NB4 (cell line): ENCODE data around the gene SEC61G.

Experiments
- DNase-seq: peaks from one replicate; pipeline ENCODE4 v3.0.0; 2010; ENCODE audit warnings: low read depth
- H3K4me3 ChIP-seq: one replicate; pipeline ENCODE4 v1.5.1; 2011; ENCODE audit warnings: mild to moderate bottlenecking, low read depth, low read length, moderate library complexity
- MYC ChIP-seq: IDR thresholded peaks from 2 replicates; pipeline ENCODE4 v1.6.1; 2011; ENCODE audit warnings: low read depth, low read length
- POLR2A ChIP-seq: IDR thresholded peaks from 2 replicates; pipeline ENCODE4 v1.6.1; 2011; ENCODE audit warnings: mild to moderate bottlenecking; ENCODE audit not compliant: insufficient read length; ENCODE audit errors: extremely low read depth
- TF ChIP-seq, protein P1 (sequence below): IDR thresholded peaks from one replicate; pipeline ENCODE4 v1.5.1; 2012; ENCODE audit warnings: low read depth, low read length
- TF ChIP-seq, protein P2 (sequence below): IDR thresholded peaks from 2 replicates; pipeline ENCODE4 v1.6.1; 2011; ENCODE audit warnings: low read depth, low read length

SEC61G gene

GRCh38 chr7:54778166-54778565 is 19.2 kb upstream of the SEC61G start:
- TF ChIP-seq, protein P1, sequence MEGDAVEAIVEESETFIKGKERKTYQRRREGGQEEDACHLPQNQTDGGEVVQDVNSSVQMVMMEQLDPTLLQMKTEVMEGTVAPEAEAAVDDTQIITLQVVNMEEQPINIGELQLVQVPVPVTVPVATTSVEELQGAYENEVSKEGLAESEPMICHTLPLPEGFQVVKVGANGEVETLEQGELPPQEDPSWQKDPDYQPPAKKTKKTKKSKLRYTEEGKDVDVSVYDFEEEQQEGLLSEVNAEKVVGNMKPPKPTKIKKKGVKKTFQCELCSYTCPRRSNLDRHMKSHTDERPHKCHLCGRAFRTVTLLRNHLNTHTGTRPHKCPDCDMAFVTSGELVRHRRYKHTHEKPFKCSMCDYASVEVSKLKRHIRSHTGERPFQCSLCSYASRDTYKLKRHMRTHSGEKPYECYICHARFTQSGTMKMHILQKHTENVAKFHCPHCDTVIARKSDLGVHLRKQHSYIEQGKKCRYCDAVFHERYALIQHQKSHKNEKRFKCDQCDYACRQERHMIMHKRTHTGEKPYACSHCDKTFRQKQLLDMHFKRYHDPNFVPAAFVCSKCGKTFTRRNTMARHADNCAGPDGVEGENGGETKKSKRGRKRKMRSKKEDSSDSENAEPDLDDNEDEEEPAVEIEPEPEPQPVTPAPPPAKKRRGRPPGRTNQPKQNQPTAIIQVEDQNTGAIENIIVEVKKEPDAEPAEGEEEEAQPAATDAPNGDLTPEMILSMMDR: no peak
- TF ChIP-seq, protein P2, sequence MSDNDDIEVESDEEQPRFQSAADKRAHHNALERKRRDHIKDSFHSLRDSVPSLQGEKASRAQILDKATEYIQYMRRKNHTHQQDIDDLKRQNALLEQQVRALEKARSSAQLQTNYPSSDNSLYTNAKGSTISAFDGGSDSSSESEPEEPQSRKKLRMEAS: no peak
- no peak for TF ChIP-seq MYC
- no peak for TF ChIP-seq POLR2A
- DNase-seq: no peak
- no peak overlapping the region for H3K4me3 ChIP-seq

DNA sequence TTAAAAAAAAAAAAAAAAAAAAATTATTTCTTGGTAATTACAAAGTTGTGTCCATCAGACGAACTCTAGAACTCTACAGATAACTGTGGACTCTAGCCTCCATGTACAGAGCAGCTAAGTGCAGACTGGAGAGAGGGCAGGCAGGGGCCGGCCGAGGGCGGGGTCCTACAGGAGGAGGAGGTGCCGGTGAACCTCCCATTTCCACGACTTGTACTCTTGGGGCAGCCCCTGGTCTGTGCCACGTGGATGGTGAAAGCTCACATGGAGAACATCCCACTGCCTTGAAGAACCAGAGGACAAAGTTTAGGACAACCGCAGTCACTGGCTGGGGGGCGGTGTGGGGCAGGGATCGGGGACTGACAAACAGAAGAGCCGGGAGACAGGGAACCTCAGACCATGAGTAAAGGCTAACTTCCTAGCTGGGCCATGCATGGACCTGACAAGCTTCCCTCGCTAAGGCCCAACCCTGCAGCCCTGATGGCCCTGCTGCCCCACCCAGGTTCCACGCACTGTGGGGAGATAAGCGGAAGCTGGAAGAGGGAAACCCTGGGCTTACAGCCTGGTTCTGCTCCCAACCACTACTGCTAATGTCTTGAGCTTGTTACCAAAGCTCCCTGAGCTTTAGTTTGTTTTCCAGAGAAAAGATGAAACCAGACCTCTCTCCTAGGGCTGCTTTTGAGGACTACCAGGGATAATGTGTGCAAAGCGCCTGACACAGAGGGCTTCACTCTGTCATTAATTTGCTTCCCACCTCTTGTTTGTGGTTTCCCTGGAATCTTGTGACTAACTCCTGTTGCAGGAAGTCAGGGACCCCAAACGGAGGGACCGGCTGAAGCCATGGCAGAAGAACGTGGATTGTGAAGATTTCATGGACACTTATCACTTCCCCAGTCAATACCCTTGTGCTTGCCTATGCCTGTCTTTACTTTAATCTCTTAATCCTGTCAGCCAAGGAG is 16.1 kb upstream of the SEC61G start:
- DNase-seq: no peak
- H3K4me3 ChIP-seq: no peak overlapping the region
- TF ChIP-seq POLR2A (no peak), MYC (no peak)
- TF ChIP-seq, protein P2: no peak
- TF ChIP-seq, protein P1: no peak

GRCh38 chr7:54773472-54774399 is 14.7 kb upstream of the SEC61G start:
- TF ChIP-seq, protein P1: peak; percentile 92
- no peak for TF ChIP-seq POLR2A
- peak; percentile 41; the same call in 1 of the 2 replicates for TF ChIP-seq MYC
- TF ChIP-seq, protein P2: peak; percentile 91
- no peak overlapping the region for H3K4me3 ChIP-seq
- peak; percentile 74 for DNase-seq

DNA sequence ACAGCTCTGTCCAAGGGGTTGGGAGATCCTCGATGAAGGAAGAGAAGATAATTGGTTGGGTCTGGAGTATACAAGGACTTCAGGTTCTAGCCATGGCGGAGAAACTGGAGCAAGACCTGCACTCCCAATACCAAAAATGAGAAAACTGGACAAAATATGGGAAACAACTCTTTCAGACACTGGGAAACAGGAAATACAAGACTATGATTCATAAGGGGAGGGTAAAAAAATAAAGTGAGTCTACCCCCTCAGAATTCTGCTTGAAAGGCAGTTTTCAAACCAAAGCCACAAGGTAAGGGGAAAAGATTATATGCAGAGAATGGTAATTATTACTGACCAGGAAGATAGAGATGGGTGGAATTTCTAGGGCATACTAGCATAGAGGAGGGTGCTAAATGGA is 10.2 kb upstream of the SEC61G start:
- no peak for DNase-seq
- no peak overlapping the region for H3K4me3 ChIP-seq
- TF ChIP-seq POLR2A (no peak), MYC (no peak)
- TF ChIP-seq, protein P1: no peak
- TF ChIP-seq, protein P2: no peak

GRCh38 chr7:54764861-54765260 is 5.8 kb upstream of the SEC61G start:
- no peak for DNase-seq
- TF ChIP-seq, protein P2: no peak
- TF ChIP-seq, protein P1: no peak
- no peak for TF ChIP-seq MYC
- TF ChIP-seq POLR2A: no peak
- no peak overlapping the region for H3K4me3 ChIP-seq
